IMR-90 (cell line): ENCODE results near the gene CSNK2A1. TPM values are rescaled to one million over a fixed set of nuclear protein-coding genes. Genes with fewer than 3 reads are reported as not detected.

ENCODE experiments used
- ATAC-seq: fragments of 200-7000 bp; cut with Tn5 transposase; 2 replicates; pipeline ENCODE4 v1.9.1; 2020; ENCODE audit warnings: low read depth, mild to moderate bottlenecking, moderate library complexity
- BruUV-seq: library from RNA; stranded (reverse); fragments of 400-500 nt; replicated peaks from 2 replicates; lab custom pipeline; 2021; lab: Mats Ljungman, UMichigan
- CTCF ChIA-PET: fragments of 300-600 bp; formaldehyde crosslinking; extraction: SDS; loops from one replicate; lab custom pipeline; 2021; ENCODE audit warnings: antibody characterized with exemption; lab: Yijun Ruan, JAX
- POLR2A ChIA-PET: fragments of 300-600 bp; sonication (Branson Sonifier 250); formaldehyde crosslinking; loops from one replicate; lab custom pipeline; 2022; ENCODE audit warnings: antibody characterized with exemption; ENCODE audit not compliant: unreplicated experiment; lab: Charles Lee
- DNase-seq: peaks from one replicate; pipeline ENCODE4 v3.0.0; 2013
- H2AFZ ChIP-seq: replicated peaks from 2 replicates; pipeline ENCODE3; 2013; ENCODE audit warnings: low read length, mild to moderate bottlenecking; ENCODE audit not compliant: poor library complexity
- H2AK5ac ChIP-seq: 2 replicates; pipeline ENCODE4 v1.6.1; 2013; ENCODE audit warnings: low read depth, low read length, inconsistent platforms
- H2AK9ac ChIP-seq: replicated peaks from 2 replicates; pipeline ENCODE3; 2013; ENCODE audit warnings: mild to moderate bottlenecking, low read depth, low read length, moderate library complexity; ENCODE audit not compliant: poor library complexity
- H2BK120ac ChIP-seq: 2 replicates; pipeline ENCODE4 v1.6.1; 2013; ENCODE audit warnings: low read depth, low read length, inconsistent platforms
- H2BK15ac ChIP-seq: 3 replicates; pipeline ENCODE4 v1.6.1; 2013; ENCODE audit warnings: low read depth, low read length, inconsistent platforms
- H2BK20ac ChIP-seq: 2 replicates; pipeline ENCODE4 v1.6.1; 2013; ENCODE audit warnings: low read depth, mild to moderate bottlenecking, inconsistent platforms, low read length, moderate library complexity
- H2BK5ac ChIP-seq: 2 replicates; pipeline ENCODE4 v1.6.1; 2013; ENCODE audit warnings: mild to moderate bottlenecking, low read depth, low read length, inconsistent platforms; ENCODE audit not compliant: poor library complexity, severe bottlenecking
- H3K14ac ChIP-seq: replicated peaks from 2 replicates; pipeline ENCODE4 v1.6.1; 2013; ENCODE audit warnings: low read depth, low read length, inconsistent platforms
- H3K18ac ChIP-seq: 2 replicates; pipeline ENCODE4 v1.6.1; 2013; ENCODE audit warnings: low read depth, low read length, control low read depth
- H3K23ac ChIP-seq: 2 replicates; pipeline ENCODE4 v1.6.1; 2013; ENCODE audit warnings: low read depth, low read length, inconsistent platforms
- H3K27ac ChIP-seq: 2 replicates; pipeline ENCODE4 v1.5.1; 2013; ENCODE audit warnings: mild to moderate bottlenecking, control low read depth, low read length; ENCODE audit not compliant: insufficient read depth
- H3K27me3 ChIP-seq: 2 replicates; pipeline ENCODE4 v1.6.1; 2013; ENCODE audit warnings: low read length; ENCODE audit not compliant: control insufficient read depth, insufficient read depth
- H3K36me3 ChIP-seq: 2 replicates; pipeline ENCODE4 v1.6.1; 2013; ENCODE audit warnings: low read length, mixed read lengths; ENCODE audit not compliant: control insufficient read depth, insufficient read depth
- H3K4ac ChIP-seq: 2 replicates; pipeline ENCODE4 v1.6.1; 2013; ENCODE audit warnings: low read depth, low read length, inconsistent platforms
- H3K4me1 ChIP-seq: 2 replicates; pipeline ENCODE4 v1.6.1; 2013; ENCODE audit warnings: low read length, mixed read lengths; ENCODE audit not compliant: control insufficient read depth, insufficient read depth
- H3K4me2 ChIP-seq: 2 replicates; pipeline ENCODE4 v1.6.1; 2013; ENCODE audit warnings: low read depth, mild to moderate bottlenecking, control low read depth, low read length, moderate library complexity
- H3K4me3 ChIP-seq: 2 replicates; pipeline ENCODE4 v1.5.1; 2013; ENCODE audit warnings: low read depth, mild to moderate bottlenecking, control low read depth, low read length, moderate library complexity; ENCODE audit not compliant: insufficient read depth
- H3K56ac ChIP-seq: 2 replicates; pipeline ENCODE4 v1.6.1; 2013; ENCODE audit warnings: low read length, inconsistent platforms; ENCODE audit not compliant: insufficient read depth; ENCODE audit errors: extremely low read depth
- H3K79me1 ChIP-seq, 2 experiments: 2 replicates each; pipeline ENCODE4 v1.6.1; 2013; ENCODE audit warnings: low read length in 2 of 2, inconsistent platforms in 1 of 2, low read depth in 1 of 2
- H3K9ac ChIP-seq: 2 replicates; pipeline ENCODE4 v1.6.1; 2013; ENCODE audit warnings: low read depth, low read length, control low read depth
- H3K9me1 ChIP-seq: 2 replicates; pipeline ENCODE4 v1.6.1; 2013; ENCODE audit warnings: low read length, inconsistent platforms; ENCODE audit not compliant: insufficient read depth
- H3K9me3 ChIP-seq: 2 replicates; pipeline ENCODE4 v1.6.1; 2013; ENCODE audit warnings: low read length; ENCODE audit not compliant: control insufficient read depth, insufficient read depth
- H4K20me1 ChIP-seq: 2 replicates; pipeline ENCODE4 v1.6.1; 2013; ENCODE audit warnings: low read length, inconsistent platforms; ENCODE audit not compliant: insufficient read depth
- H4K5ac ChIP-seq: 2 replicates; pipeline ENCODE4 v1.6.1; 2013; ENCODE audit warnings: mild to moderate bottlenecking, low read depth, low read length, control low read depth
- H4K8ac ChIP-seq, 2 experiments: 2 replicates each; pipeline ENCODE4 v1.6.1; 2013; ENCODE audit warnings: low read depth in 2 of 2, low read length in 2 of 2, control low read depth in 1 of 2, inconsistent platforms in 1 of 2
- H4K91ac ChIP-seq: 2 replicates; pipeline ENCODE4 v1.6.1; 2013; ENCODE audit warnings: low read depth, low read length, inconsistent platforms; ENCODE audit not compliant: insufficient read depth
- FOS ChIP-seq: fragments of 150-350 bp; IDR thresholded peaks from 2 replicates; pipeline ENCODE4 v1.6.1; 2016; ENCODE audit warnings: low read depth, low read length
- MAFK ChIP-seq: IDR thresholded peaks from 2 replicates; pipeline ENCODE4 v1.6.1; 2012; ENCODE audit warnings: low read depth, low read length, improper control_type of control experiment
- MAZ ChIP-seq: IDR thresholded peaks from 2 replicates; pipeline ENCODE4 v1.6.1; 2012; ENCODE audit warnings: low read depth, mild to moderate bottlenecking, low read length, improper control_type of control experiment, moderate library complexity, borderline replicate concordance
- POLR2A ChIP-seq: IDR thresholded peaks from 2 replicates; pipeline ENCODE4 v1.6.1; 2012; ENCODE audit warnings: mild to moderate bottlenecking, low read depth, low read length
- RCOR1 ChIP-seq: IDR thresholded peaks from 2 replicates; pipeline ENCODE4 v1.6.1; 2012; ENCODE audit warnings: mild to moderate bottlenecking, low read length, improper control_type of control experiment; ENCODE audit not compliant: insufficient replicate concordance
- WGBS, 2 experiments: methylation state at CpG; one replicate each; pipeline versions ENCODE4 v1.1.5 to v1.1.7; 2013; ENCODE audit warnings: missing lambda C conversion rate in 2 of 2; ENCODE audit not compliant: insufficient read length in 1 of 2; ENCODE audit errors: extremely low coverage in 2 of 2; 5-methylcytosine and 5-hydroxymethylcytosine counted together
- dilution Hi-C: fragments of 300-500 bp; cut with HindIII; formaldehyde crosslinking; loops from one replicate; pipeline ENCODE4 v1.14.3; 2018; ENCODE audit warnings: low sequenced_read_pairs; ENCODE audit not compliant: unreplicated experiment
- in situ Hi-C: fragments of 300-500 bp; cut with MboI; formaldehyde crosslinking; loops from 3 replicates; pipeline ENCODE4 v1.14.3; 2019; ENCODE audit warnings: low sequenced_read_pairs, inconsistent platforms, mixed read lengths
- intact Hi-C: fragments of 100-400 bp; cut with micrococcal nuclease; formaldehyde crosslinking; loops from 2 replicates; pipeline ENCODE4 v1.10.0; 2022
- polyA plus RNA-seq, 3 experiments: library from polyadenylated mRNA; depleted of rRNA; stranded (reverse); fragments of >200 nt; gene quantifications; 2 replicates each; pipeline ENCODE4 v1.2.3, GENCODE V29; 2012; ENCODE audit warnings: low replicate concordance in 1 of 3
- total RNA-seq: library from RNA; depleted of rRNA; stranded (reverse); fragments of >200 nt; gene quantifications from 2 replicates; pipeline ENCODE4 v1.2.3, GENCODE V29; 2012
- TF ChIP-seq, protein P1 (sequence below): fragments of 150-350 bp; IDR thresholded peaks from 2 replicates; pipeline ENCODE4 v1.6.1; 2017; ENCODE audit warnings: mild to moderate bottlenecking, antibody characterized with exemption, low read length, low read depth
- TF ChIP-seq, protein P2 (sequence below): conservative IDR thresholded peaks from 2 replicates; pipeline ENCODE4 v1.5.1; 2012; ENCODE audit warnings: mild to moderate bottlenecking, low read depth, low read length, improper control_type of control experiment

The CSNK2A1 gene
- total and polyA plus RNA-seq, 2 of the 4 experiments (the other 2 are of a cell fraction) = 86.3 to 151 TPM

DNA sequence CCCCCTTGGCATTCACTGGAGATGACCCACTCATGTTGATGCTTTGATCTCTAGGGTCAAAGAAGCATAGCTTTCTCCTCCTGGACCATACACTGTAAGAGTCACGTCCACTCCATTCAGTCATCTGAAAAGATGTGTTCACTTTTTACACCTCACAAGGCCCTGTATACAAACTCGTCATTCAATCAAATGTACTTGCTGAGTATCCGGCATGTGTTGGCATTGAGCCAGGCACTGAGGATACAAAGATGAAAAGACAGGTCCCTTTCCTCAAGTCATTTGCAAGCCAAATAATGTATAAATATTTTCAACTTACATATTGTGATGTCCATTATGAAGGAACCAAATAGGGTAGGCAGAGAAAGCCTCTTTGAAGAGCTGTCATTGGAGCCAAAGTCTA lies 32.6 kb upstream of the CSNK2A1 start:
- Histone ChIP-seq H4K8ac (no peak overlapping the region), H4K91ac (no peak overlapping the region), H3K9me1 (no peaks in the 10 kb centered on the region), H3K56ac (no peak overlapping the region), H3K36me3 (no peaks in the 10 kb centered on the region), H3K27ac (no peak overlapping the region), H3K4me2 (no peak overlapping the region), H3K18ac (no peak overlapping the region), H3K14ac (no peak overlapping the region), H2AK5ac (no peak overlapping the region), H2BK5ac (no peak overlapping the region), H2AFZ (no peak overlapping the region), H2AK9ac (no peak overlapping the region), H2BK15ac (no peak overlapping the region), H3K4ac (no peak overlapping the region), H3K9me3 (no peaks in the 10 kb centered on the region), H3K23ac (no peak overlapping the region), H3K79me1 (no peaks in the 10 kb centered on the region), H3K4me1 (no peaks in the 10 kb centered on the region), H2BK20ac (no peak overlapping the region), H3K4me3 (no peak overlapping the region), H2BK120ac (no peak overlapping the region), H3K27me3 (peaks cover 33% of the 10 kb centered on the region), H3K9ac (no peak overlapping the region), H4K20me1 (no peaks in the 10 kb centered on the region), H4K5ac (no peak overlapping the region)
- intact Hi-C loops (no loop called here), dilution Hi-C loops (no loop called here), in situ Hi-C loops (no loop called here)
- no peak for ATAC-seq
- 20% methylated on average over 1 of the region's 3 CpGs; no CpG with 5 or more reads in 1 of the 2 experiments for WGBS, 2 experiments
- no peak for DNase-seq
- POLR2A ChIA-PET = no interaction called here
- CTCF ChIA-PET = no interaction called here
- BruUV-seq = no TSS peak
- TF ChIP-seq, protein P1, sequence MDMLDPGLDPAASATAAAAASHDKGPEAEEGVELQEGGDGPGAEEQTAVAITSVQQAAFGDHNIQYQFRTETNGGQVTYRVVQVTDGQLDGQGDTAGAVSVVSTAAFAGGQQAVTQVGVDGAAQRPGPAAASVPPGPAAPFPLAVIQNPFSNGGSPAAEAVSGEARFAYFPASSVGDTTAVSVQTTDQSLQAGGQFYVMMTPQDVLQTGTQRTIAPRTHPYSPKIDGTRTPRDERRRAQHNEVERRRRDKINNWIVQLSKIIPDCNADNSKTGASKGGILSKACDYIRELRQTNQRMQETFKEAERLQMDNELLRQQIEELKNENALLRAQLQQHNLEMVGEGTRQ = no peak
- no peak for TF ChIP-seq RCOR1
- TF ChIP-seq POLR2A = no peak
- TF ChIP-seq FOS = no peak
- no peak for TF ChIP-seq MAFK
- TF ChIP-seq, protein P2, sequence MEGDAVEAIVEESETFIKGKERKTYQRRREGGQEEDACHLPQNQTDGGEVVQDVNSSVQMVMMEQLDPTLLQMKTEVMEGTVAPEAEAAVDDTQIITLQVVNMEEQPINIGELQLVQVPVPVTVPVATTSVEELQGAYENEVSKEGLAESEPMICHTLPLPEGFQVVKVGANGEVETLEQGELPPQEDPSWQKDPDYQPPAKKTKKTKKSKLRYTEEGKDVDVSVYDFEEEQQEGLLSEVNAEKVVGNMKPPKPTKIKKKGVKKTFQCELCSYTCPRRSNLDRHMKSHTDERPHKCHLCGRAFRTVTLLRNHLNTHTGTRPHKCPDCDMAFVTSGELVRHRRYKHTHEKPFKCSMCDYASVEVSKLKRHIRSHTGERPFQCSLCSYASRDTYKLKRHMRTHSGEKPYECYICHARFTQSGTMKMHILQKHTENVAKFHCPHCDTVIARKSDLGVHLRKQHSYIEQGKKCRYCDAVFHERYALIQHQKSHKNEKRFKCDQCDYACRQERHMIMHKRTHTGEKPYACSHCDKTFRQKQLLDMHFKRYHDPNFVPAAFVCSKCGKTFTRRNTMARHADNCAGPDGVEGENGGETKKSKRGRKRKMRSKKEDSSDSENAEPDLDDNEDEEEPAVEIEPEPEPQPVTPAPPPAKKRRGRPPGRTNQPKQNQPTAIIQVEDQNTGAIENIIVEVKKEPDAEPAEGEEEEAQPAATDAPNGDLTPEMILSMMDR = no peak
- TF ChIP-seq MAZ = no peak
